ENCODE measurements around the gene NEK2.
A peak's percentile ranks its signal among the peaks of the same experiment; 100 is the strongest.
"Not testable (repeated sequence)": the region's sequence is repeated elsewhere in the genome, so short reads cannot be mapped to it uniquely, and the experiment has no call there.

The NEK2 gene

GRCh38 chr1:211675230-211676105 lies at the start of gene NEK2:
TSS of gene NEK2 (minus strand) at chr1:211675621. CDS start at chr1:211675479, 142 bp downstream.
- peak; percentile 97 for DNase-seq

GRCh38 chr1:211724687-211725196 lies 49.3 kb upstream of the NEK2 start:
- DNase-seq: no peak

GRCh38 chr1:211723273-211723672 lies 47.9 kb upstream of the NEK2 start:
- DNase-seq: no peak

GRCh38 chr1:211722277-211723175 lies 47.1 kb upstream of the NEK2 start:
- no peak for DNase-seq

GRCh38 chr1:211716555-211716954 lies 41.1 kb upstream of the NEK2 start:
- not testable (repeated sequence) for DNase-seq

- no peak for DNase-seq
Observed at GRCh38 chr1:211715971-211716370, 40.5 kb upstream of the NEK2 start.

GRCh38 chr1:211714154-211714553 lies 38.7 kb upstream of the NEK2 start:
- peak; percentile 24 for DNase-seq

GRCh38 chr1:211713231-211713630 lies 37.8 kb upstream of the NEK2 start:
- no peak for DNase-seq

GRCh38 chr1:211711315-211711705 lies 35.9 kb upstream of the NEK2 start:
- DNase-seq: peak; percentile 42

- DNase-seq: no peak
Observed at GRCh38 chr1:211710566-211711314, 35.3 kb upstream of the NEK2 start.

GRCh38 chr1:211708926-211709325 lies 33.5 kb upstream of the NEK2 start:
- DNase-seq: no peak

GRCh38 chr1:211708006-211708405 lies 32.6 kb upstream of the NEK2 start:
- DNase-seq: no peak

GRCh38 chr1:211705467-211706091 lies 30.2 kb upstream of the NEK2 start:
- DNase-seq: peak; percentile 72

GRCh38 chr1:211704543-211704942 lies 29.1 kb upstream of the NEK2 start:
- DNase-seq: no peak

GRCh38 chr1:211703812-211704537 lies 28.6 kb upstream of the NEK2 start:
- peak; percentile 100 for DNase-seq

- no peak for DNase-seq
Observed at GRCh38 chr1:211701733-211702132, 26.3 kb upstream of the NEK2 start.

- no peak for DNase-seq
Observed at GRCh38 chr1:211699059-211699458, 23.6 kb upstream of the NEK2 start.

- peak; percentile 92 for DNase-seq
Observed at GRCh38 chr1:211698161-211699026, 23.0 kb upstream of the NEK2 start.

- no peak for DNase-seq
Observed at GRCh38 chr1:211697356-211697755, 21.9 kb upstream of the NEK2 start.

GRCh38 chr1:211695135-211695816 lies 19.9 kb upstream of the NEK2 start:
- no peak for DNase-seq

All from NCI-H510A treated with DMSO at 0.1 percent for 48 hours (cell line).